DMS153 treated with DMSO at 0.1 percent for 48 hours (cell line): ENCODE data around the gene KHK.
A peak's percentile ranks its signal among the peaks of the same experiment; 100 is the strongest.

Experiments
- DNase-seq: peaks from one replicate; lab custom pipeline; 2025; ENCODE audit not compliant: unreplicated experiment; lab: John Stamatoyannopoulos, UW

KHK gene

GRCh38 chr2:27080603-27080936 lies 6.0 kb upstream of the KHK start:
- no peak for DNase-seq

- DNase-seq = no peak
Observed at GRCh38 chr2:27081984-27082772, 4.4 kb upstream of the KHK start.

GRCh38 chr2:27082773-27083409 lies 3.7 kb upstream of the KHK start:
- no peak for DNase-seq

GRCh38 chr2:27083410-27084296 lies 2.9 kb upstream of the KHK start:
- no peak for DNase-seq

GRCh38 chr2:27084297-27085061 lies 2.1 kb upstream of the KHK start:
- DNase-seq = no peak

GRCh38 chr2:27085062-27085672 lies 1.4 kb upstream of the KHK start:
- no peak for DNase-seq

- peak; percentile 8 for DNase-seq
Observed at GRCh38 chr2:27085673-27086089, 891 bp upstream of the KHK start.

- peak; percentile 88 for DNase-seq
Observed at GRCh38 chr2:27086090-27086723, 365 bp upstream of the KHK start.

GRCh38 chr2:27087823-27088410 lies 1.3 kb downstream of the KHK start:
- no peak for DNase-seq

- DNase-seq = no peak
Observed at GRCh38 chr2:27088634-27089033, 2.1 kb downstream of the KHK start.

GRCh38 chr2:27089111-27089954 lies 2.8 kb downstream of the KHK start:
- DNase-seq = no peak

GRCh38 chr2:27091746-27092695 lies 5.4 kb downstream of the KHK start:
- DNase-seq = no peak

GRCh38 chr2:27092696-27093429 lies 6.3 kb downstream of the KHK start:
- DNase-seq = no peak

- no peak for DNase-seq
Observed at GRCh38 chr2:27093430-27094352, 7.1 kb downstream of the KHK start.

GRCh38 chr2:27094353-27094984 lies 7.9 kb downstream of the KHK start:
- DNase-seq = no peak

GRCh38 chr2:27095427-27095744 lies 8.8 kb downstream of the KHK start:
- DNase-seq = no peak
